Measurements from ENCODE around the gene FBXW11.
"Not testable (repeated sequence)": the region's sequence is repeated elsewhere in the genome, so short reads cannot be mapped to it uniquely, and the experiment has no call there.

FBXW11 gene

DNA sequence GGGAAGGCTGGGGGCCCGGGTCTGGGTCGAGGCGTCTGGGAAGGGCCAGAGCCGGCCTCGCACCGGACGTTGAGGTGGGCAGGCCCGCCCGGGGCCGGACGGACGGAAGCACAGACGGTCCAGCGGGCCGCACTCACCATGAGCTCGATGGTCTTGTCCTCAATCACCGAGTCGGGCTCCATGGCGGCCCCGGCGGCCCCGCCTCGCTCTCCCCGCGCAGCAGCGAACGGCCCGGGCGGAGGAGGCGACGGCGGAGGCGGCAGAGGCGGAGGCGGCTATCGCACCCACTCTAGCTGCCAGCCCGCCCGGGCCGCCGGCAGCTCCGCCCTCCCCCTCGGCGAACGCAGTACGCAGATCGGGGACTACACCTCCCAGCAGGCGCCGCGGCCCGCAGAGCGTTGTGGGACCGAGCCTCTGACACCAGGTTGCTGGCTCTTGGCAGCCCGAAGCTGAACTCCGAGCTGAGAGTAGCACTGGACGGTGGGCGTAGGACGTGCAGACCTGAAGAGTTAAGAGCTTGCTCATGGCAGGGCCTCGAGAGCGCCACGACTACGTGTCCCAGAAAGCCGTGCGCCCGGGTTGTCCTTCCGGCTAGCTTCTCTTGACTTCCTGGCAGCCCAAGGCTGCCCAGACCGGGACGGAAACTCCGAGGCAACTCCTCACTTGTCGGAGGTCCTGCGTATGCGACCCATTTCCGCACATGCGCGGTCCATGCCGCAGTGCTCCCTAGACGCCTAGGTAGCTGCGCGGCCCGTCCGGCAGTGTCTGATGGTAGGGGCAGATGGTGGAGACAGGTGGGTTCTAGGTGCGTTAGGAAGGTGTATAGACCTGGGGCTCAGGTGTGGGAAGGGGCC lies at the start of gene FBXW11:
Gene FBXW11, minus strand, starts transcription at position 318 of the 854 bp plus-strand sequence. Its CDS starts 136 bp downstream, at position 182.
- DNase-seq (ENCODE audit: low spot score), result peak; percentile 95

DNA sequence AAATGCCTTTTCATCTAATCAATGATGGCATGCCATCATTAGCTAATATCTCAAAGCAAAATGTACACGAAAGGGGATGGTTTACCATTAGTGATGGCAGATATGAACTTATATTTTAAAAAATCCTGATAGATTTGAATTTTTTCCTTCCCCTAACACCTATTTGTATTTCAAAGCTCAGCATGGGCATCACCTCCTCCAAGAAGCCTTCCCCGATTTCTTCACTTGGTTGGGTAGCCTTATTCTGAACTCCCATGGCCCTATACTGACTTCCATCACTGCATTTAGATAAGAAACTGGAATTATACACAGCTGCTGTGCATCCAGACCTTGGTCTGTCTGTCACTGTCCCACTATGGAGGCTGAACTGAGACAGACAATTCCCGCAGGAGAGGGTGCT lies 49.6 kb upstream of the FBXW11 start:
- no peak for DNase-seq (ENCODE audit: low spot score)

DNA sequence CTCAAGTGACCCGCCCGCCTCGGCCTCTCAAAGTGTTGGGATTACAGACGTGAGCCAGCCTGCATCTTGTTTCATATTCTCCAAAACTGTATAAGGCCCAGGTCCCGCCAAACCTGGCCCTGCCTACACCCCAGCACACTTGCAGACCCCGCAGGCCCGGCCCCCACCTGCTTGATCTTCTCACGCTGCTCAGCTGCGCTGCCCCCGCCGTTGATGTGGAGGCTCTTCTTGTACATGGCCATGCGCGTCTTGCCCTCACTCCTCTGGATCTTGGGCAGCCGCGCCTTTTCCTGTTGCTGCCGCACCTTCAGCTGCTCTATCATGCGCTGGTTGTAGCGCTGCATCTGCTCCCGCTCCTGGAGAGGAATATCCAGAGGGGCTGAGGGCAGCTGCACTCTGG lies 49.0 kb upstream of the FBXW11 start:
- DNase-seq (ENCODE audit: low spot score), result no peak

DNA sequence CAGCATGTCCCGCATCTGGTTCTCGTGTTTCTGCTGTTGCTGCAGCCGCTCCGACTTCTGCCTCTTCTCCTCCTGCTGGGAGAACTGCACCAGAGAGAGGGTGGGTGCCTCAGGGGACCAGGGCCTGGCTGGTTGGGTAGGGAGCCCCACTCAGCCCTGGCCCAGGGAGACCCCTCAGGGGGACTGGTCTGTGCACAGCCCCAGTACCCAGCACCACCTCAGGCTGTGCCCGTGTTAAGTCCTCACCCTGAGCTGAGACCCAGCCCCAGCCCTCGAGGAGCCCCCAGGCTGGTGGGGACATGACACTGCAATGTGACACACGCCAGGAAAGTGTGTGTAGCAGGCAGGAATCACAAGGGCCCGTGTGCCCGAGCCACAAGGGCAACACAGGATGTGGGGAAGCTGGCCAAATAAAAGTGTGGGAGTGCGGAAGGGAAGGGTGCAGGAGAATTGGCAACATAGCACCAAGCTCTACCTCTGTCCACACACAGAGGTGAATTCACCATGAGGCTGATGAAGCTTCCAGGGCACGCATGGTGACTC lies 48.2 kb upstream of the FBXW11 start:
- no peak for DNase-seq (ENCODE audit: low spot score)

GRCh38 chr5:172052450-172053236 lies 46.2 kb upstream of the FBXW11 start:
- peak; percentile 32 for DNase-seq (ENCODE audit: low spot score)

GRCh38 chr5:172051643-172052339 lies 45.4 kb upstream of the FBXW11 start:
- DNase-seq (ENCODE audit: low spot score), result no peak

DNA sequence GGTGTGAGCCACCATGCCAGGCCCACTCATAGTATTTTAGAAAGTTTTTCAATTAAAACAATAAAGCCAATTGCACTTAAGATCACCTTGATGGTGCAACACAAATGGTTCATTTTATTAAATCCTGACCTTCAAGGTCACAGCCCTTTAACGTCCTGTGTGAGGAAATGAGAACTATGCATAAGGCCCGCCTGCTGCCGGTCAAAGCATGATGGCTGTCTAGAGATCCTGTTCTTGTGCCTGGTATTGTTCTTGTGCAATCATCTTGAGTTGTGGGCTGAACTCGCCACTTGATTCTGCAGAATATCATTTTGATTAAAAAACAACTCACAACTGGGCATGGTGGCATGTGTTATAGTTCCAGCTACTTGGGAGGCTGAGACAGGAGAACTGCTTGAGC lies 43.6 kb upstream of the FBXW11 start:
- no peak for DNase-seq (ENCODE audit: low spot score)

DNA sequence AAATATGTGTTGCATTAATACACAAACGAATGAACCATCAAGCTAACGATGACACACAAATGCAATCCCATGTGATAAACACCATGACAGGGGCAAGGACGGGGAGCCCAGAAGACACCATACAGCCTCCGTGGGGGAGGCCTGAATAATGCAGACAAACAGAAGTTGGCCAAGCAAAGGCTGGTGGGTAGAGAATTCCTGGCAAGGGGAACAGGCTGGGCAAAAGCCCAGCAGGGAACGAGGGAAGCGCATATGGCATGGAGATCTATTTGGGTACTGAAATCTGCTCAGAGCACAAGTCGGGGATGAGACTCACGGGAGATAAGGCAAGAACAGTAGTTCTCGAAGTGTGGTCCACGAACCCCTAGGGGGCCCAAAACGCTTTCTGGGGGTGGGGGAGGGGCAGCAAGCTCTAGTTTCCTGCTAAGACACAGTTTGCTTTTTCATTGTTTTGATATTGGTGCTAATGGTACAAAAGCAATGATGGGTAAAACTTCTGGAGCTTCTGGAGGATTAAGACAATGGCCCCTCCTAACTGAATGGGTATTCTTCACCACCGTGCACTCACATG lies 42.9 kb upstream of the FBXW11 start:
- DNase-seq (ENCODE audit: low spot score), result no peak

GRCh38 chr5:172048539-172049101 lies 42.2 kb upstream of the FBXW11 start:
- DNase-seq (ENCODE audit: low spot score), result no peak

DNA sequence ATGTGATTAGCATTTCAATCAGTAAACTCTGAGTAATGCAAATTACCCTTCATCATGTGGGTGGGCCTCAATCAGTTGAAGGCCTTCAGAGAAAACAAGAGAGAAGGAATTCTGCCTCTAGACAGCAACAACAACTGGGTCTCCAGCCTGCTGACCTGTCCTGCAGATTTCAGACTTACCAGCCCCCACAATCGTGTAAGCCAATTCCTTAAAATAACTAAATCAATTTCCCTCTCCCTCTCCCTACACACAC lies 41.7 kb upstream of the FBXW11 start:
- DNase-seq (ENCODE audit: low spot score), result no peak

DNA sequence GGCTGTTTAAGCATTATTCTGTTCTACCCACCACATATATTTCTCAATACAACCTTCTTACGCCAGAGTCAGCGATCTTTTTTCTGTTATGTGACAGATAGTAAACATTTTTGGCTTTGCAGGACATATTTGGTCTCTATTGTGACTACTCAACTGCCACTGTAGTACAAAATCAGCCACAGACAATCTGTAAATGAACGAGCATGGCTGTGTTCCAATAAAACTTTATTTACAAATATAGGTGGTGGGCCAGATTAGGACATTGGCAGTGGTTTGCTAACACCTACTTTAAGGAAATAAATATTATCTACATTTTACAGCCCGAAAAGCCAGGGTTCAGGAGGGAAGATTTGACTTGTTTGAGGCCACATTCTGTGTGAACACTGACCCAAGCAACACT lies 40.2 kb upstream of the FBXW11 start:
- no peak for DNase-seq (ENCODE audit: low spot score)

- DNase-seq (ENCODE audit: low spot score), result no peak
These were observed 38.8 kb upstream of the FBXW11 start for GRCh38 chr5:172045315-172045632.

DNA sequence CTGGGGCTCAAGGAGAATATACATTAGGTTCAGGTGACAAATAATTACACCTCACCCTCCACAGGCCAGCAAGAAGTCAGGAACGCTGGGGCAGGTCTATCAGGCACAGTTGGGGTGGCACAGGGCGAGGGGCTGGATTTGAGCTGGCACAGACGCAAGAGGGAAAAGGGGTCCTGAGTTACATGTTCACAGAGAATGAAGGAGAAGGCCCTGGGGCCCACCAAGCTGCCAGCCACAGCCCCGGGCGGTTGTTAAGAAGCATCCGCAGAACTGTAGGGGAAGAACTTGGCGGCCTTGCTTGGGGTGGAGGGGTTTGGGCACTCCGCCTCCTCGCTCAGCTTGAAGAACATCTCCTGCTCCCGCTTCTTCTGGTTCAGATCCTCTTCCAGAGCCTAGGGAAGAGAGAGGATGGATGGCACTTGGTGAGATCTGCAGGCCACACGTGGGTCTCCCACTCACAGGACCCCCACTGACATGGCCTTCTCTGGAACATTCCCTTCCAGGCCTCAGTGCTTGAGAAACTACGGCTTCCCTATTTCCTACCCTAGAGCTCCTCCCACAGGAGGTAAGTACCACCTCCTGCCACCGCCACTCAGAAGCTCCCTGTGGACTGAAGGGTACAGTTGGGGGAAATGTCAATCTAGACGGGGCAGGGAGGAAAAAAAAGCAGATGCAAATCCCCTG lies 38.3 kb upstream of the FBXW11 start:
- no peak for DNase-seq (ENCODE audit: low spot score)

DNA sequence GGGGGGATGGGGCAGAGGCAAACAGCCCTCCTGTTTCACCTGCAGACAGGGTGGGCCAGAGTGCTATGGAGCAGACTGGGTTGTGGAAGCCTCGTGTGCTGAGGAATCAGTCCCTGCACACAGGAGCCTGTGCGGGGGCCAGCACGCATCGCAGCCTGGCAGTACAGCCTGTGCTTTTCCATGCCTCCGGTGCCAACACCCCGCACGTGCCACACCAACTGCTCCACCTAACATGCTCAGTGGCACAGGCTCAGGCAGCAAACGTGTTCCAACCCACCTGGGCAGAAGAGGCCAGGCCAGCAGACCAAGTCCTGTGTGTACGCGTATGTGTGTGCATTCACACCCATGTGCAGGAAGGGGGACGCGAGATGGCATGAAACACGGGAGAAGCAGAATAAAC lies 37.4 kb upstream of the FBXW11 start:
- DNase-seq (ENCODE audit: low spot score), result no peak

GRCh38 chr5:172042183-172042582 lies 35.7 kb upstream of the FBXW11 start:
- DNase-seq (ENCODE audit: low spot score), result no peak

- DNase-seq (ENCODE audit: low spot score), result no peak
These were observed 31.7 kb upstream of the FBXW11 start for GRCh38 chr5:172038167-172038566.

DNA sequence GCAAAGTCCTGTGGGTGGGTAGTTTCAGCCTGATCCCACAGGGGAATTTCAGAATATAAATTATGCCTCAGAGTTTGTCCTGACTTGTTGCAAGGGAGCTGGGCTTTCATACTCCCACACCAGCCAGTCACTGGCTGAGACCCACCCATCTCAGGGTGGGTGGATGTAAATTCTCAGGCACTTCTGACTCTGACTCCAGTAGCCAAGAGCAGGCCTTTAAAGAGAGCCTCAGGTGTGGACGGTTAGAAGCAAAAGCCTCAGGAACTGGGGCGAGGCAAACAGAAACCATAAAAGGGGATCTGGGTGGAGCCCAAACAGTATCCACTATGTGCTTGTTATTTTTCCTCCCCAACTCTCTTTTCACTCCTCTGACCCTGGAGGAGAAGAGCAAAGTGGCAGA lies 28.6 kb upstream of the FBXW11 start:
- no peak for DNase-seq (ENCODE audit: low spot score)

DNA sequence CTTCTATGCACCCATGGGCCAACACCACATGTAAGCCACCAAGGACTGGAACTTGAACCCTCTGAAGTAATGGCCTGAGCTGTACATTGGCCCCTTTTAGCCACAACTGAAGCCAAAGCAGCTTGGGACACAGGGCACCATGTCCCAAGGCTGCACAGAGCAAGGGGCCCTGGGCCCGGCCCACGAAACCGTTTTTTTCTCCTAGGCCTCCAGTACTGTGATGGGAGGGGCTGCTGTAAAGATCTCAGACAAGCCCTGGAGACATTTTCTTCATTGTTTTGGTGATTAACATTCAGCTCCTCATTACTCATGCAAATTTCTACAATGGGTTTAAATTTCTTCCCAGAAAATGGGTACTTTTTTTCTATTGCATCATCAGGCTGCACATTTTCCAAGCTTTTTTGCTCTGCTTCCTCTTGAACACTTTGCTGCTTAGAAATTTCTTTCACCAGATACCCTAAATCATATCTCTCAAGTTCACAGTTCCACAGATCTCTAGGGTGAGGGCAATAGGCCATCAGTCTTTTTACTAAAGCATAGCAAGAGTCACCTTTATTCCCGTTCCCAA lies 25.5 kb upstream of the FBXW11 start:
- DNase-seq (ENCODE audit: low spot score), result no peak

- DNase-seq (ENCODE audit: low spot score), result no peak
These were observed 23.4 kb upstream of the FBXW11 start for GRCh38 chr5:172029876-172030275.

DNA sequence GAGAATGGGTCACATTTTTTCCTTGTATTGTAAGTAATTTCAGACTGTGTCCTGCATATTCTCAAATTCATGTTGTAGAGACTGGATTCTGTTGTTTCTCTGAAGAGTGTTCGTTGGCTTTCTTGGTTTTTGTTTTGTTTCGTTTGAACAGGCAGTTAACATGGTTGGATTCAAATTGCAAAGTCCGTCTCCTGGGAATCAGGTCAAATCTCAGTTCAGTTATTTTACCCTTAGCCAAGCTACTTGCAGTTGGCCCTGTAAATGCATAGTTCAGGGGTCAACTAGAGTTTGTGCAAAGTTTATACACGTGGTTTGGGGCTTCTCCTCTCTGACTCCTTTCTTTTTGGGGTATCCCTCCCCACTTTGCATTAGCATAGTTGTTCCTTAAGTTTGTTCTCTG lies 21.7 kb upstream of the FBXW11 start:
- DNase-seq (ENCODE audit: low spot score), result no peak

DNA sequence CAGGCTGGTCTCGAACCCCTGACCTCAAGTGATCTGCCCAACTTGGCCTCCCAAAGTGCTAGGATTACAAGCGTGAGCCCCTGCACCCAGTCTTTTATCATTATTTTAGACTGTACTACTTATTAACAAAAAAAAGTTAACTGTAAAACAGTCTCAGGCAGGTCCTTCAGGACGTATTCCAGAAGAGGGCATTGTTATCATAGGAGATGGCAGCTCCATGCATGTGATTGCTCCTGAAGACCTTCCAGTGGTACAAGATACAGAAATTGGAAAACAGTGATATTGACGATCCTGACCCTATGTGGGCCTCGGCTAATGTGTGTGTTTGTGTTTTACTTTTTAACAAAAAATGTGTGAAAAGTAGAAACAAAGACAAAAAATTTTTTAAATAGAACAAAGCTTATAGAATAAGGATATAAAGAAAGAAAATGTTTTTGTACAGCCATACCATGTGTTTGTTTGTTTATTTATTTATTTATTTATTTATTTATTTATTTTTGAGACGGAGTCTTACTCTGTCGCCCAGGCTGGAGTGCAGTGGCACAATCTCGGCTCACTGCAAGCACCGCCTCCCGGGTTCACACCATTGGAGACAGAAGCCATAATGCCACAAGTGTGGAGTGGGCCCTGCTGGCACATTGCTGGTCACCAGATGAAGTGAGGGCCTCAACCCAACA lies 13.8 kb upstream of the FBXW11 start:
- not testable (repeated sequence) for DNase-seq (ENCODE audit: low spot score)
